ENCODE measurements around the gene IL6ST. TPM values are rescaled to one million over a fixed set of nuclear protein-coding genes. Genes with fewer than 3 reads are reported as not detected.

Gene IL6ST
- total RNA-seq, 1 experiment from 2014 or later: 181 TPM

DNA sequence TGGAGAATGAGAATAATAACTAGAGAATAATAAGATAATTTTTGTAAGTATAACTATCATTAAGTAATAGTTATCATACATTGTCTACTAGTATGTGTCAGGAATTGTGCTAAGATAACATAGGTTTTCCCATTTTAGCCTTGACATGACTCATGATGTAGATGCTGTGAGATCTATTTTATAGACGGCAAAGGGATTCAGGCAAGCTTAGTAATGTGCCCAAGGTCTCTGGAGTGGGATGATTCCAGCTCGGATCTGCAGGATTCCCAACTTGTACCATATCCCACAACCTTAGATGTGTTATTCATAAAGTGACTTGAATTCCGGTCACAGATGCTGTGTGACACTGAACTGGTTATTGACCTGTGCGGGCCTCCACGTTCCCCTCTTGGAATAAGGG is 92.1 kb downstream of the IL6ST start:
- H3K4me3 ChIP-seq (ENCODE audit: low read depth in 2 of 2, low read length in 2 of 2): no peak overlapping the region
- intact Hi-C loops (cut with micrococcal nuclease; ENCODE audit: unreplicated experiment): no loop called here
- ChIA-PET POLR2A (no interaction called here), CTCF (no interaction called here)
- BruUV-seq (replicated peaks): no TSS peak
- DNase-seq (ENCODE audit: low read depth, low spot score) (no peak), ATAC-seq (no peak)
- no peaks in the 10 kb centered on the region for H3K36me3 ChIP-seq (ENCODE audit: control insufficient read depth, insufficient read depth, low read length)
- H3K27me3 ChIP-seq (ENCODE audit: control insufficient read depth, insufficient read depth, low read length): no peaks in the 10 kb centered on the region
- no peak overlapping the region for H3K27ac ChIP-seq (ENCODE audit: low read length)
- H3K4me1 ChIP-seq (ENCODE audit: control insufficient read depth, insufficient read depth, low read length): no peaks in the 10 kb centered on the region
- no peaks in the 10 kb centered on the region for H3K9me3 ChIP-seq (ENCODE audit: control insufficient read depth, insufficient read depth, low read depth, low read length)
- in situ Hi-C loops (cut with HindIII; ENCODE audit: low pct_unique_long_range_greater_than_20kb, low sequenced_read_pairs): no loop called here
- TF ChIP-seq CTCF (IDR thresholded peaks at IDR 0.05) (no peak), TCF7L2 (IDR thresholded peaks at IDR 0.05; ENCODE audit: low read depth, low read length) (no peak)
- TF ChIP-seq, protein P1, sequence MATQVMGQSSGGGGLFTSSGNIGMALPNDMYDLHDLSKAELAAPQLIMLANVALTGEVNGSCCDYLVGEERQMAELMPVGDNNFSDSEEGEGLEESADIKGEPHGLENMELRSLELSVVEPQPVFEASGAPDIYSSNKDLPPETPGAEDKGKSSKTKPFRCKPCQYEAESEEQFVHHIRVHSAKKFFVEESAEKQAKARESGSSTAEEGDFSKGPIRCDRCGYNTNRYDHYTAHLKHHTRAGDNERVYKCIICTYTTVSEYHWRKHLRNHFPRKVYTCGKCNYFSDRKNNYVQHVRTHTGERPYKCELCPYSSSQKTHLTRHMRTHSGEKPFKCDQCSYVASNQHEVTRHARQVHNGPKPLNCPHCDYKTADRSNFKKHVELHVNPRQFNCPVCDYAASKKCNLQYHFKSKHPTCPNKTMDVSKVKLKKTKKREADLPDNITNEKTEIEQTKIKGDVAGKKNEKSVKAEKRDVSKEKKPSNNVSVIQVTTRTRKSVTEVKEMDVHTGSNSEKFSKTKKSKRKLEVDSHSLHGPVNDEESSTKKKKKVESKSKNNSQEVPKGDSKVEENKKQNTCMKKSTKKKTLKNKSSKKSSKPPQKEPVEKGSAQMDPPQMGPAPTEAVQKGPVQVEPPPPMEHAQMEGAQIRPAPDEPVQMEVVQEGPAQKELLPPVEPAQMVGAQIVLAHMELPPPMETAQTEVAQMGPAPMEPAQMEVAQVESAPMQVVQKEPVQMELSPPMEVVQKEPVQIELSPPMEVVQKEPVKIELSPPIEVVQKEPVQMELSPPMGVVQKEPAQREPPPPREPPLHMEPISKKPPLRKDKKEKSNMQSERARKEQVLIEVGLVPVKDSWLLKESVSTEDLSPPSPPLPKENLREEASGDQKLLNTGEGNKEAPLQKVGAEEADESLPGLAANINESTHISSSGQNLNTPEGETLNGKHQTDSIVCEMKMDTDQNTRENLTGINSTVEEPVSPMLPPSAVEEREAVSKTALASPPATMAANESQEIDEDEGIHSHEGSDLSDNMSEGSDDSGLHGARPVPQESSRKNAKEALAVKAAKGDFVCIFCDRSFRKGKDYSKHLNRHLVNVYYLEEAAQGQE (IDR thresholded peaks at IDR 0.05; ENCODE audit: insufficient read depth in 1 of 2, low read depth in 2 of 2, low read length in 1 of 2): no peak

DNA sequence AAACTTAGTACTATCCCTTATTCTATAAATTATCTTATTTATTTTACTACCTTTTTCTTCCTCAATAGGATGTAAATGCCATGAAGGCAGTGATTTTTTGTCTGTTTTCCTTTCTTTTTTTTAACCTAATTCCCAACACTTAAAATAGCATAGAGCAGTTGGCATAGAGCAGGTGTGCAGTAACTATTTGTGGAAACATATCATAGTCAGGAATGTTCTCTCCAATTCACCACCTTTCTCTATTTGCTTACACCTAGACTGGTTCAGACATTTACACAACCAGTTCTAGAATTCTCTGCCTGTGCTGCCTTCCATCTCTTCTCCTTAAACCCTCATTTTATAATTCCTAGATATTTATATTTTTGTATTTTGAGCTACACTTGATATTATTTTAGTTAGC is 94.0 kb downstream of the IL6ST start:
- H3K27ac ChIP-seq (ENCODE audit: low read length): no peak overlapping the region

More for the DNA sequence above, 94.0 kb downstream of the IL6ST start:
- ATAC-seq (no peak), DNase-seq (ENCODE audit: low read depth, low spot score) (no peak)
- H3K27me3 ChIP-seq (ENCODE audit: control insufficient read depth, insufficient read depth, low read length): no peaks in the 10 kb centered on the region
- in situ Hi-C loops (cut with HindIII; ENCODE audit: low pct_unique_long_range_greater_than_20kb, low sequenced_read_pairs) (no loop called here), intact Hi-C loops (cut with micrococcal nuclease; ENCODE audit: unreplicated experiment) (no loop called here)
- CTCF ChIA-PET: interaction anchor here (0.7 kb wide), 1 partner anchor 20 kb away, joined by 4 read pairs; no protein-coding TSS in a partner anchor
- TF ChIP-seq SIN3A (IDR thresholded peaks at IDR 0.05; ENCODE audit: borderline replicate concordance, insufficient read depth, low read depth, low read length) (no peak), TCF7L2 (IDR thresholded peaks at IDR 0.05; ENCODE audit: low read depth, low read length) (no peak), POLR2AphosphoS5 (IDR thresholded peaks at IDR 0.05; ENCODE audit: low read depth, low read length) (no peak), CTCF (IDR thresholded peaks at IDR 0.05) (no peak)
- TF ChIP-seq, protein P1 (IDR thresholded peaks at IDR 0.05; ENCODE audit: insufficient read depth in 1 of 2, low read depth in 2 of 2, low read length in 1 of 2): no peak
- H3K9me3 ChIP-seq (ENCODE audit: control insufficient read depth, insufficient read depth, low read depth, low read length): no peaks in the 10 kb centered on the region
- no TSS peak for BruUV-seq (replicated peaks)
- no peaks in the 10 kb centered on the region for H3K4me1 ChIP-seq (ENCODE audit: control insufficient read depth, insufficient read depth, low read length)
- POLR2A ChIA-PET: no interaction called here
- H3K36me3 ChIP-seq (ENCODE audit: control insufficient read depth, insufficient read depth, low read length): no peaks in the 10 kb centered on the region
- H3K4me3 ChIP-seq (ENCODE audit: low read depth in 2 of 2, low read length in 2 of 2): no peak overlapping the region

Measured in Panc1 (cell line).